Parathyroid adenoma (tissue), 2 donors: Measurements from ENCODE around the gene KHSRP.
A peak's percentile ranks its signal among the peaks of the same experiment; 100 is the strongest.

Experiments used
- H2AFZ ChIP-seq: fragments of 300-600 bp; sonication (generic); one replicate; pipeline ENCODE4 v1.7.0; 2017; ENCODE audit warnings: antibody characterized with exemption, mild to moderate bottlenecking
- H3K27ac ChIP-seq: fragments of 300-600 bp; sonication (generic); one replicate; pipeline ENCODE4 v1.7.0; 2017
- H3K27me3 ChIP-seq: fragments of 300-600 bp; sonication (generic); one replicate; pipeline ENCODE4 v1.7.0; 2017; ENCODE audit warnings: low read length; ENCODE audit not compliant: control insufficient read depth, insufficient read depth
- H3K36me3 ChIP-seq: fragments of 300-600 bp; sonication (generic); one replicate; pipeline ENCODE4 v1.7.0; 2017; ENCODE audit warnings: low read length; ENCODE audit not compliant: control insufficient read depth, insufficient read depth
- H3K4me1 ChIP-seq: fragments of 300-600 bp; sonication (generic); one replicate; pipeline ENCODE4 v1.7.0; 2017; ENCODE audit warnings: control low read depth
- H3K4me2 ChIP-seq: fragments of 300-600 bp; sonication (generic); one replicate; pipeline ENCODE4 v1.7.0; 2017; ENCODE audit warnings: low read length
- H3K4me3 ChIP-seq: fragments of 300-600 bp; sonication (generic); one replicate; pipeline ENCODE4 v1.7.0; 2017; ENCODE audit warnings: low read depth, low read length
- H3K79me2 ChIP-seq: fragments of 300-600 bp; sonication (generic); one replicate; pipeline ENCODE4 v1.7.0; 2017; ENCODE audit warnings: control low read depth
- H3K9ac ChIP-seq: fragments of 300-600 bp; sonication (generic); one replicate; pipeline ENCODE4 v1.7.0; 2017; ENCODE audit warnings: mild to moderate bottlenecking
- H3K9me3 ChIP-seq: fragments of 300-600 bp; sonication (generic); one replicate; pipeline ENCODE4 v1.7.0; 2017; ENCODE audit warnings: low read length; ENCODE audit not compliant: control insufficient read depth
- CTCF ChIP-seq: fragments of 300-600 bp; sonication (generic); IDR thresholded peaks from one replicate; pipeline ENCODE4 v1.7.0; 2017; ENCODE audit warnings: antibody characterized with exemption, mild to moderate bottlenecking
- donor health status: primary hyperparathyroidism.

Gene KHSRP

GRCh38 chr19:6417713-6418561, 6.7 kb downstream of the KHSRP start:
- peaks cover 15% of the 10 kb centered on the region for H3K4me1 ChIP-seq
- no peak overlapping the region for H3K27ac ChIP-seq
- H2AFZ ChIP-seq = no peak overlapping the region
- H3K79me2 ChIP-seq = peaks cover 11% of the 10 kb centered on the region
- H3K36me3 ChIP-seq = no peaks in the 10 kb centered on the region
- H3K9ac ChIP-seq = no peak overlapping the region
- no peak overlapping the region for H3K4me2 ChIP-seq
- H3K9me3 ChIP-seq = no peaks in the 10 kb centered on the region
- H3K4me3 ChIP-seq = no peak overlapping the region
- H3K27me3 ChIP-seq = no peaks in the 10 kb centered on the region
- TF ChIP-seq CTCF = peak; percentile 85

GRCh38 chr19:6416658-6417405, 7.8 kb downstream of the KHSRP start:
- no peaks in the 10 kb centered on the region for H3K9me3 ChIP-seq
- peaks cover 4% of the 10 kb centered on the region for H3K79me2 ChIP-seq
- H3K4me1 ChIP-seq = peaks cover 18% of the 10 kb centered on the region
- no peaks in the 10 kb centered on the region for H3K36me3 ChIP-seq
- no peak overlapping the region for H3K4me2 ChIP-seq
- no peak overlapping the region for H3K27ac ChIP-seq
- no peak overlapping the region for H2AFZ ChIP-seq
- H3K27me3 ChIP-seq = no peaks in the 10 kb centered on the region
- H3K9ac ChIP-seq = no peak overlapping the region
- H3K4me3 ChIP-seq = no peak overlapping the region
- no peak for TF ChIP-seq CTCF

- Histone ChIP-seq H3K9me3 (no peaks in the 10 kb centered on the region), H3K4me2 (no peak overlapping the region), H3K9ac (no peak overlapping the region), H3K4me3 (no peak overlapping the region), H3K4me1 (peaks cover 19% of the 10 kb centered on the region), H3K79me2 (no peaks in the 10 kb centered on the region), H3K27me3 (no peaks in the 10 kb centered on the region), H2AFZ (no peak overlapping the region), H3K27ac (no peak overlapping the region), H3K36me3 (no peaks in the 10 kb centered on the region)
- no peak for TF ChIP-seq CTCF
Observed at GRCh38 chr19:6415591-6416190, 8.9 kb downstream of the KHSRP start.

GRCh38 chr19:6414793-6415590, 9.6 kb downstream of the KHSRP start:
- H3K36me3 ChIP-seq = no peaks in the 10 kb centered on the region
- H3K9ac ChIP-seq = no peak overlapping the region
- H3K9me3 ChIP-seq = no peaks in the 10 kb centered on the region
- H3K79me2 ChIP-seq = no peaks in the 10 kb centered on the region
- H3K27me3 ChIP-seq = no peaks in the 10 kb centered on the region
- no peak overlapping the region for H3K4me2 ChIP-seq
- H2AFZ ChIP-seq = no peak overlapping the region
- no peak for TF ChIP-seq CTCF
- H3K4me3 ChIP-seq = no peak overlapping the region
- peaks cover 19% of the 10 kb centered on the region for H3K4me1 ChIP-seq
- H3K27ac ChIP-seq = no peak overlapping the region
